Trophoblast cell (in vitro differentiated cells and primary cell): Measurements from ENCODE around the gene SEC31A.

Experiments
- DNase-seq, 2 donors: peaks; one replicate each; pipeline ENCODE4 v3.0.0-alpha.2; 2016
- H2AFZ ChIP-seq: 2 replicates; pipeline ENCODE4 v1.6.1; 2013; ENCODE audit warnings: low read length, moderate library complexity, mild to moderate bottlenecking; ENCODE audit not compliant: insufficient read depth, poor library complexity
- H2AK5ac ChIP-seq: 2 replicates; pipeline ENCODE4 v1.6.1; 2013; ENCODE audit warnings: mild to moderate bottlenecking, low read length
- H2BK120ac ChIP-seq: 2 replicates; pipeline ENCODE4 v1.6.1; 2013; ENCODE audit warnings: low read length, mild to moderate bottlenecking, moderate library complexity; ENCODE audit not compliant: insufficient read depth, poor library complexity
- H2BK12ac ChIP-seq: 2 replicates; pipeline ENCODE4 v1.6.1; 2013; ENCODE audit warnings: mild to moderate bottlenecking, low read length, moderate library complexity
- H2BK5ac ChIP-seq: 2 replicates; pipeline ENCODE4 v1.6.1; 2013; ENCODE audit warnings: low read length, low read depth, moderate library complexity, mild to moderate bottlenecking; ENCODE audit not compliant: poor library complexity
- H3K14ac ChIP-seq: 2 replicates; pipeline ENCODE4 v1.6.1; 2013; ENCODE audit warnings: mild to moderate bottlenecking, low read length
- H3K18ac ChIP-seq: 2 replicates; pipeline ENCODE4 v1.6.1; 2013; ENCODE audit warnings: mild to moderate bottlenecking, low read length
- H3K23ac ChIP-seq: 2 replicates; pipeline ENCODE4 v1.6.1; 2013; ENCODE audit warnings: low read length
- H3K27ac ChIP-seq: 2 replicates; pipeline ENCODE4 v1.5.1; 2013; ENCODE audit warnings: low read depth, mild to moderate bottlenecking, inconsistent platforms, low read length, moderate library complexity
- H3K27me3 ChIP-seq: 2 replicates; pipeline ENCODE4 v1.6.1; 2013; ENCODE audit warnings: inconsistent platforms, mild to moderate bottlenecking, low read length, moderate library complexity; ENCODE audit not compliant: insufficient read depth
- H3K36me3 ChIP-seq, 2 experiments: 1 replicate in 1 of 2; 2 replicates in 1 of 2; pipeline ENCODE4 v1.6.1; 2013; ENCODE audit warnings: low read length in 2 of 2, mild to moderate bottlenecking in 2 of 2, moderate library complexity in 1 of 2; ENCODE audit not compliant: insufficient read depth in 2 of 2, control insufficient read depth in 1 of 2
- H3K4ac ChIP-seq: 2 replicates; pipeline ENCODE4 v1.6.1; 2013; ENCODE audit warnings: low read depth, mild to moderate bottlenecking, low read length, moderate library complexity
- H3K4me1 ChIP-seq, 2 experiments: 1 replicate in 1 of 2; 2 replicates in 1 of 2; pipeline ENCODE4 v1.6.1; 2013; ENCODE audit warnings: low read length in 2 of 2, mild to moderate bottlenecking in 2 of 2, moderate library complexity in 1 of 2; ENCODE audit not compliant: insufficient read depth in 2 of 2, control insufficient read depth in 1 of 2
- H3K4me2 ChIP-seq: 2 replicates; pipeline ENCODE4 v1.6.1; 2013; ENCODE audit warnings: inconsistent platforms, mild to moderate bottlenecking, low read length, moderate library complexity
- H3K4me3 ChIP-seq: 2 replicates; pipeline ENCODE4 v1.5.1; 2013; ENCODE audit warnings: mild to moderate bottlenecking, low read depth, low read length, inconsistent platforms
- H3K79me1 ChIP-seq: one replicate; pipeline ENCODE4 v1.6.1; 2013; ENCODE audit warnings: low read length
- H3K79me2 ChIP-seq: 2 replicates; pipeline ENCODE4 v1.6.1; 2013; ENCODE audit warnings: low read length, mild to moderate bottlenecking; ENCODE audit not compliant: control insufficient read depth, insufficient read depth, poor library complexity
- H3K9ac ChIP-seq: 2 replicates; pipeline ENCODE4 v1.6.1; 2013; ENCODE audit warnings: mild to moderate bottlenecking, low read length
- H3K9me3 ChIP-seq: 2 replicates; pipeline ENCODE4 v1.6.1; 2013; ENCODE audit warnings: low read depth, mild to moderate bottlenecking, control low read depth, inconsistent platforms, low read length; ENCODE audit not compliant: insufficient read depth
- H4K12ac ChIP-seq: 2 replicates; pipeline ENCODE4 v1.6.1; 2013; ENCODE audit warnings: low read depth, mild to moderate bottlenecking, low read length, moderate library complexity
- H4K8ac ChIP-seq: 2 replicates; pipeline ENCODE4 v1.6.1; 2013; ENCODE audit warnings: low read depth, mild to moderate bottlenecking, low read length, moderate library complexity
- H4K91ac ChIP-seq: one replicate; pipeline ENCODE4 v1.6.1; 2013; ENCODE audit warnings: low read depth, mild to moderate bottlenecking, low read length, moderate library complexity
- WGBS: extraction: QIAGEN DNeasy Blood & Tissue Kit; methylation state at CpG from one replicate; pipeline ENCODE4 v1.1.7; 2013; ENCODE audit warnings: missing lambda C conversion rate; ENCODE audit not compliant: insufficient read length, insufficient coverage; ENCODE audit errors: extremely low coverage; 5-methylcytosine and 5-hydroxymethylcytosine counted together

The SEC31A gene

GRCh38 chr4:82886147-82886942 lies 4.6 kb downstream of the SEC31A start:
- H3K79me2 ChIP-seq, result peaks cover 21% of the 10 kb centered on the region
- H4K91ac ChIP-seq, result no peak overlapping the region
- no peak for DNase-seq
- peaks cover 6 to 14% of the 10 kb centered on the region in 2 experiments for H3K36me3 ChIP-seq
- no peak overlapping the region for H3K4me3 ChIP-seq
- H4K8ac ChIP-seq, result no peak overlapping the region
- no peak overlapping the region for H3K9ac ChIP-seq
- no peak overlapping the region for H2AFZ ChIP-seq
- H2AK5ac ChIP-seq, result no peak overlapping the region
- H3K27me3 ChIP-seq, result no peaks in the 10 kb centered on the region
- no peak overlapping the region for H3K18ac ChIP-seq
- H2BK12ac ChIP-seq, result no peak overlapping the region
- no peaks in the 10 kb centered on the region for H3K9me3 ChIP-seq
- H2BK120ac ChIP-seq, result no peak overlapping the region
- H3K4me1 ChIP-seq, result peaks cover 2% of the 10 kb centered on the region in 2 experiments
- WGBS, result 100% methylated on average over 1 of the region's 5 CpGs
- H3K27ac ChIP-seq, result no peak overlapping the region
- H2BK5ac ChIP-seq, result no peak overlapping the region
- H3K79me1 ChIP-seq, result peaks cover 6% of the 10 kb centered on the region
- H3K23ac ChIP-seq, result no peak overlapping the region
- H3K4ac ChIP-seq, result no peak overlapping the region
- H4K12ac ChIP-seq, result no peak overlapping the region
- H3K4me2 ChIP-seq, result no peak overlapping the region
- no peak overlapping the region for H3K14ac ChIP-seq

GRCh38 chr4:82885410-82885809 lies 5.5 kb downstream of the SEC31A start:
- no peak overlapping the region for H4K91ac ChIP-seq
- no peak overlapping the region for H2BK12ac ChIP-seq
- H3K18ac ChIP-seq, result no peak overlapping the region
- H3K4me2 ChIP-seq, result no peak overlapping the region
- no peak overlapping the region for H2AK5ac ChIP-seq
- no peak overlapping the region for H3K23ac ChIP-seq
- H4K12ac ChIP-seq, result no peak overlapping the region
- no peak overlapping the region for H3K9ac ChIP-seq
- no peak overlapping the region for H3K4me3 ChIP-seq
- H3K79me2 ChIP-seq, result peaks cover 14% of the 10 kb centered on the region
- H3K79me1 ChIP-seq, result no peaks in the 10 kb centered on the region
- peaks cover 6 to 18% of the 10 kb centered on the region in 2 experiments for H3K36me3 ChIP-seq
- peaks cover 2% of the 10 kb centered on the region in 2 experiments for H3K4me1 ChIP-seq
- no peak overlapping the region for H2AFZ ChIP-seq
- H3K14ac ChIP-seq, result no peak overlapping the region
- no peak overlapping the region for H4K8ac ChIP-seq
- H3K27me3 ChIP-seq, result no peaks in the 10 kb centered on the region
- H2BK120ac ChIP-seq, result no peak overlapping the region
- H2BK5ac ChIP-seq, result no peak overlapping the region
- DNase-seq, result no peak
- no peaks in the 10 kb centered on the region for H3K9me3 ChIP-seq
- no peak overlapping the region for H3K27ac ChIP-seq
- no peak overlapping the region for H3K4ac ChIP-seq

GRCh38 chr4:82868572-82868971 lies 22.4 kb downstream of the SEC31A start:
- Histone ChIP-seq H3K4ac (no peak overlapping the region), H3K27ac (no peak overlapping the region), H2AK5ac (no peak overlapping the region), H4K91ac (no peak overlapping the region), H3K18ac (no peak overlapping the region), H3K4me3 (no peak overlapping the region), H4K8ac (no peak overlapping the region), H3K4me1 (no peaks in the 10 kb centered on the region), H3K27me3 (no peaks in the 10 kb centered on the region), H2AFZ (no peak overlapping the region), H2BK120ac (no peak overlapping the region), H3K4me2 (no peak overlapping the region), H3K14ac (no peak overlapping the region), H3K36me3 (peaks cover 43 to 56% of the 10 kb centered on the region in 2 experiments), H4K12ac (no peak overlapping the region), H3K79me2 (no peaks in the 10 kb centered on the region), H2BK5ac (no peak overlapping the region), H2BK12ac (no peak overlapping the region), H3K79me1 (no peaks in the 10 kb centered on the region), H3K9me3 (no peaks in the 10 kb centered on the region), H3K23ac (no peak overlapping the region), H3K9ac (no peak overlapping the region)
- no peak for DNase-seq
- WGBS, result no CpG with 5 or more reads among the region's 5 CpGs

- H3K18ac ChIP-seq, result no peak overlapping the region
- peaks cover 33 to 48% of the 10 kb centered on the region in 2 experiments for H3K36me3 ChIP-seq
- H3K4ac ChIP-seq, result no peak overlapping the region
- peak in 1 of 2 donors; percentile 11 for DNase-seq
- H3K4me1 ChIP-seq, result no peaks in the 10 kb centered on the region
- no peaks in the 10 kb centered on the region for H3K79me2 ChIP-seq
- H3K79me1 ChIP-seq, result no peaks in the 10 kb centered on the region
- H3K4me3 ChIP-seq, result no peak overlapping the region
- no CpG with 5 or more reads among the region's 8 CpGs for WGBS
- no peak overlapping the region for H4K91ac ChIP-seq
- H3K9me3 ChIP-seq, result no peaks in the 10 kb centered on the region
- no peak overlapping the region for H4K8ac ChIP-seq
- no peaks in the 10 kb centered on the region for H3K27me3 ChIP-seq
- H3K27ac ChIP-seq, result no peak overlapping the region
- H3K4me2 ChIP-seq, result no peak overlapping the region
- no peak overlapping the region for H2AK5ac ChIP-seq
- H2BK5ac ChIP-seq, result no peak overlapping the region
- no peak overlapping the region for H2BK12ac ChIP-seq
- H3K23ac ChIP-seq, result no peak overlapping the region
- H2BK120ac ChIP-seq, result no peak overlapping the region
- no peak overlapping the region for H2AFZ ChIP-seq
- no peak overlapping the region for H3K9ac ChIP-seq
- H4K12ac ChIP-seq, result no peak overlapping the region
- H3K14ac ChIP-seq, result no peak overlapping the region
Measured at GRCh38 chr4:82866706-82867385, 24.1 kb downstream of the SEC31A start.
